ENCODE measurements around the gene RNF141. TPM values are rescaled to one million over a fixed set of nuclear protein-coding genes. Genes with fewer than 3 reads are reported as not detected.

The RNF141 gene
- polyA plus RNA-seq, 1 donor from 2014 or later, result 79.2 TPM

DNA sequence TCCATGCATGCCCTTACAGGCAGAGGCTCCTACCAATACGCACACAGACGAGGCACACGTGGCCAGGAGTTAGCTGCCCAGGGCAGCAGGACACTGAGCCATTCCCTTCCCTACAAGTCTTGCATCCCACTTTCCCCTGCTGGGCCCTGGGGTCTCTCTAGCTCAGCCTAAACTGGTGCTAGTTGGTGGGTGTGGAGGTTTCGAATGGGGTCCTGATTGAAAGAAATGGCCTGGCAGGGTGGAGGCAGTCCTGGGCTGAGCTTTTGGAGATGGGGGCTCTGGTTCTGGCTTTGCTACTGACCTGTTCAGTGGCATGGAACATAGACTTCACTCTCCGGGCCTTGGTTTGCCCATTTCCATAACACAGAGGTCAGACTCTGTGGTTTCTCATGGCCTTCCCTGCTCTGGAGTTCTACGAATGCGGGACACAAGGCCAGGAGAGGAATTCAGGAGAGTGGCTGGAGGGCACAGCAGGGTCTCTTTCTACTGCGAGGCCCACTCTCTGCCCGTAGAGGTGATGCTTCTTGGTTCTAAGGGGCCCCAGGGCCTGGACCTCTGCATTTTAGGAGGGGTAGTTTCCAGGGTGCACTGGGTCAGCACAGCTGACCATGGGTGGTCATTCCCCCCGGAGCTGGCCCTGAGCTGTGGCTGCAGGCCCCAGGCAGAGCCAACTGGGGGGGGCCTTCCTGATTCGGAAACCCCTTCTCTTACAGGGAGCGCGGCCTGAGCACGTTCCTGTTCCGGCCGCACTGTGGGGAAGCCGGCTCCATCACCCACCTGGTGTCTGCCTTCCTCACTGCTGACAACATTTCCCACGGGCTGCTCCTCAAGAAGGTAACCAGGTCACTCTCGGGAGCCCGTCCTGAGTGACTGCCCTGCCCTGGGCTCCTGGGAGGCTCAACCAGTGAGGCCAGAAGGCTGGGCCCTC, 40.0 kb downstream of the RNF141 start:
- Histone ChIP-seq H3K4me2 (ENCODE audit: low read length) (no peak overlapping the region), H3K9me3 (ENCODE audit: low read length) (no peaks in the 10 kb centered on the region), H3K27me3 (ENCODE audit: insufficient read depth, low read depth, low read length) (no peaks in the 10 kb centered on the region), H2AFZ (ENCODE audit: low read depth, low read length) (no peak overlapping the region), H3K9ac (ENCODE audit: low read length) (no peak overlapping the region), H3F3A (ENCODE audit: insufficient read depth, low read length, poor library complexity, severe bottlenecking) (no peaks in the 10 kb centered on the region), H4K20me1 (ENCODE audit: insufficient read depth) (no peaks in the 10 kb centered on the region), H3K9me2 (ENCODE audit: insufficient read depth, low read length) (no peaks in the 10 kb centered on the region), H3K79me2 (replicated peaks; ENCODE audit: insufficient read depth, low read length) (no peaks in the 10 kb centered on the region), H3K4me3 (ENCODE audit: low read length) (no peak overlapping the region), H3K36me3 (ENCODE audit: insufficient read depth, low read length) (no peaks in the 10 kb centered on the region), H3K27ac (ENCODE audit: low read length) (no peak overlapping the region)
- no peak for TF ChIP-seq SMC3 (conservative IDR thresholded peaks at IDR 0.05; ENCODE audit: poor library complexity)
- TF ChIP-seq, protein P1, sequence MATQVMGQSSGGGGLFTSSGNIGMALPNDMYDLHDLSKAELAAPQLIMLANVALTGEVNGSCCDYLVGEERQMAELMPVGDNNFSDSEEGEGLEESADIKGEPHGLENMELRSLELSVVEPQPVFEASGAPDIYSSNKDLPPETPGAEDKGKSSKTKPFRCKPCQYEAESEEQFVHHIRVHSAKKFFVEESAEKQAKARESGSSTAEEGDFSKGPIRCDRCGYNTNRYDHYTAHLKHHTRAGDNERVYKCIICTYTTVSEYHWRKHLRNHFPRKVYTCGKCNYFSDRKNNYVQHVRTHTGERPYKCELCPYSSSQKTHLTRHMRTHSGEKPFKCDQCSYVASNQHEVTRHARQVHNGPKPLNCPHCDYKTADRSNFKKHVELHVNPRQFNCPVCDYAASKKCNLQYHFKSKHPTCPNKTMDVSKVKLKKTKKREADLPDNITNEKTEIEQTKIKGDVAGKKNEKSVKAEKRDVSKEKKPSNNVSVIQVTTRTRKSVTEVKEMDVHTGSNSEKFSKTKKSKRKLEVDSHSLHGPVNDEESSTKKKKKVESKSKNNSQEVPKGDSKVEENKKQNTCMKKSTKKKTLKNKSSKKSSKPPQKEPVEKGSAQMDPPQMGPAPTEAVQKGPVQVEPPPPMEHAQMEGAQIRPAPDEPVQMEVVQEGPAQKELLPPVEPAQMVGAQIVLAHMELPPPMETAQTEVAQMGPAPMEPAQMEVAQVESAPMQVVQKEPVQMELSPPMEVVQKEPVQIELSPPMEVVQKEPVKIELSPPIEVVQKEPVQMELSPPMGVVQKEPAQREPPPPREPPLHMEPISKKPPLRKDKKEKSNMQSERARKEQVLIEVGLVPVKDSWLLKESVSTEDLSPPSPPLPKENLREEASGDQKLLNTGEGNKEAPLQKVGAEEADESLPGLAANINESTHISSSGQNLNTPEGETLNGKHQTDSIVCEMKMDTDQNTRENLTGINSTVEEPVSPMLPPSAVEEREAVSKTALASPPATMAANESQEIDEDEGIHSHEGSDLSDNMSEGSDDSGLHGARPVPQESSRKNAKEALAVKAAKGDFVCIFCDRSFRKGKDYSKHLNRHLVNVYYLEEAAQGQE (IDR thresholded peaks at IDR 0.05; ENCODE audit: borderline replicate concordance), result no peak
- no peak for TF ChIP-seq EP300 (conservative IDR thresholded peaks at IDR 0.05; ENCODE audit: poor library complexity, severe bottlenecking)
- TF ChIP-seq RAD21 (conservative IDR thresholded peaks at IDR 0.05), result no peak
- TF ChIP-seq TAF1 (IDR thresholded peaks at IDR 0.05; ENCODE audit: low read depth), result no peak
- no peak for TF ChIP-seq POLR2AphosphoS5 (IDR thresholded peaks at IDR 0.05)
- TF ChIP-seq MXI1 (conservative IDR thresholded peaks at IDR 0.05; ENCODE audit: poor library complexity, severe bottlenecking), result no peak
- TF ChIP-seq, protein P2, sequence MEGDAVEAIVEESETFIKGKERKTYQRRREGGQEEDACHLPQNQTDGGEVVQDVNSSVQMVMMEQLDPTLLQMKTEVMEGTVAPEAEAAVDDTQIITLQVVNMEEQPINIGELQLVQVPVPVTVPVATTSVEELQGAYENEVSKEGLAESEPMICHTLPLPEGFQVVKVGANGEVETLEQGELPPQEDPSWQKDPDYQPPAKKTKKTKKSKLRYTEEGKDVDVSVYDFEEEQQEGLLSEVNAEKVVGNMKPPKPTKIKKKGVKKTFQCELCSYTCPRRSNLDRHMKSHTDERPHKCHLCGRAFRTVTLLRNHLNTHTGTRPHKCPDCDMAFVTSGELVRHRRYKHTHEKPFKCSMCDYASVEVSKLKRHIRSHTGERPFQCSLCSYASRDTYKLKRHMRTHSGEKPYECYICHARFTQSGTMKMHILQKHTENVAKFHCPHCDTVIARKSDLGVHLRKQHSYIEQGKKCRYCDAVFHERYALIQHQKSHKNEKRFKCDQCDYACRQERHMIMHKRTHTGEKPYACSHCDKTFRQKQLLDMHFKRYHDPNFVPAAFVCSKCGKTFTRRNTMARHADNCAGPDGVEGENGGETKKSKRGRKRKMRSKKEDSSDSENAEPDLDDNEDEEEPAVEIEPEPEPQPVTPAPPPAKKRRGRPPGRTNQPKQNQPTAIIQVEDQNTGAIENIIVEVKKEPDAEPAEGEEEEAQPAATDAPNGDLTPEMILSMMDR (IDR thresholded peaks at IDR 0.05; ENCODE audit: poor library complexity, severe bottlenecking), result no peak
- TF ChIP-seq EZH2 (IDR thresholded peaks at IDR 0.05; ENCODE audit: borderline replicate concordance, insufficient read depth, low read length, poor library complexity, severe bottlenecking), result no peak

DNA sequence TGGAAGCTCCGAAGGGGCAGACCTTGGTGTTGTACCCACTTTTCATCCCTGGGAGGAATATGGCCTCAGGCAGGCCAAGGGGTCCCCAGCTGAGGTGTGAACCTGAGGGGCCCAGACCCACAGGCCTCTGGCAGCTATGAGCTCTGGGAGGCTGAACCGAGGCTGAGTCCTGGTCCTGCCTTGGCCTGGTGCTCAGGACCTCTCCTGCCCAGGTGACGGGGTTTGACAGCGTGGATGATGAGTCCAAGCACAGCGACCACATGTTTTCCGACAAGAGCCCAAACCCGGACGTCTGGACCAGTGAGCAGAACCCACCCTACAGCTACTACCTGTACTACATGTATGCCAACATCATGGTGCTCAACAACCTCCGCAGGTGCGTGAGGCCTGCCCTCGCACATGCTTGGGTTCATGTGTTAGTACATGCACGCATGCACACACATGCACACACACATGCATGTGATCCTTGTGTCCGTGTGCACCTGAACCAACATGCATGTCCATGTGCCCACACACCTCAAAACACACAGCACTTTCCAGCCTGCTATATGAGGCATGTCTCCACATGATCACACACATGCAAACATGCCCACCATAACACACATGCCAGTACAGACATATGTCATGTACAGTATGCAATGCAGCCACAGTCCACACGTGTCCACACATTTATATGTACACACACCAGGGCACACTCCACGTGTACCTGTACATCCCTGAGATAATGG, 40.9 kb downstream of the RNF141 start:
- Histone ChIP-seq H3K27me3 (ENCODE audit: insufficient read depth, low read depth, low read length) (no peaks in the 10 kb centered on the region), H2AFZ (ENCODE audit: low read depth, low read length) (no peak overlapping the region), H3K36me3 (ENCODE audit: insufficient read depth, low read length) (no peaks in the 10 kb centered on the region), H3F3A (ENCODE audit: insufficient read depth, low read length, poor library complexity, severe bottlenecking) (no peaks in the 10 kb centered on the region), H3K9me2 (ENCODE audit: insufficient read depth, low read length) (no peaks in the 10 kb centered on the region), H3K4me3 (ENCODE audit: low read length) (no peak overlapping the region), H4K20me1 (ENCODE audit: insufficient read depth) (no peaks in the 10 kb centered on the region), H3K27ac (ENCODE audit: low read length) (no peak overlapping the region), H3K4me2 (ENCODE audit: low read length) (no peak overlapping the region), H3K79me2 (replicated peaks; ENCODE audit: insufficient read depth, low read length) (no peaks in the 10 kb centered on the region), H3K9me3 (ENCODE audit: low read length) (no peaks in the 10 kb centered on the region), H3K9ac (ENCODE audit: low read length) (no peak overlapping the region)
- TF ChIP-seq RAD21 (conservative IDR thresholded peaks at IDR 0.05), result no peak
- no peak for TF ChIP-seq EZH2 (IDR thresholded peaks at IDR 0.05; ENCODE audit: borderline replicate concordance, insufficient read depth, low read length, poor library complexity, severe bottlenecking)
- TF ChIP-seq, protein P1 (IDR thresholded peaks at IDR 0.05; ENCODE audit: borderline replicate concordance), result no peak
- TF ChIP-seq EP300 (conservative IDR thresholded peaks at IDR 0.05; ENCODE audit: poor library complexity, severe bottlenecking), result no peak
- no peak for TF ChIP-seq MXI1 (conservative IDR thresholded peaks at IDR 0.05; ENCODE audit: poor library complexity, severe bottlenecking)

Measured in neural cell (in vitro differentiated cells).